Liver (tissue), 9 donors: ENCODE measurements around the gene LHFPL3. TPM values are rescaled to one million over a fixed set of nuclear protein-coding genes. Genes with fewer than 3 reads are reported as not detected.

ENCODE experiments used
- DNase-seq: peaks from one replicate; pipeline ENCODE4 v3.0.0-alpha.2; 2017; ENCODE audit warnings: low spot score
- H3K27ac ChIP-seq, 2 donors: one replicate each; pipeline ENCODE4 v1.7.0; 2013; ENCODE audit warnings: inconsistent platforms in 2 of 2, low read length in 2 of 2, control low read depth in 1 of 2, low read depth in 1 of 2, mild to moderate bottlenecking in 1 of 2
- H3K27me3 ChIP-seq, 4 donors: one replicate each; pipeline versions ENCODE4 v1.6.1 to v1.7.0; 2013; ENCODE audit warnings: low read length in 3 of 4, inconsistent platforms in 1 of 4, mild to moderate bottlenecking in 1 of 4, moderate library complexity in 1 of 4; ENCODE audit not compliant: control insufficient read depth in 4 of 4, insufficient read depth in 4 of 4
- H3K36me3 ChIP-seq, 4 donors: one replicate each; pipeline versions ENCODE4 v1.6.1 to v1.7.0; 2013; ENCODE audit warnings: low read length in 3 of 4, mild to moderate bottlenecking in 3 of 4, low read depth in 1 of 4, moderate library complexity in 1 of 4; ENCODE audit not compliant: control insufficient read depth in 4 of 4, insufficient read depth in 3 of 4
- H3K4me1 ChIP-seq, 4 donors: one replicate each; pipeline versions ENCODE4 v1.6.1 to v1.7.0; 2013; ENCODE audit warnings: low read length in 3 of 4, mild to moderate bottlenecking in 3 of 4, moderate library complexity in 1 of 4; ENCODE audit not compliant: control insufficient read depth in 4 of 4, insufficient read depth in 4 of 4
- H3K4me3 ChIP-seq, 3 donors: one replicate each; pipeline versions ENCODE4 v1.6.1 to v1.7.0; 2013; ENCODE audit warnings: low read length in 3 of 3, control low read depth in 1 of 3, low read depth in 1 of 3, mild to moderate bottlenecking in 1 of 3
- H3K9ac ChIP-seq, 2 donors: one replicate each; pipeline ENCODE4 v1.7.0; 2013; ENCODE audit warnings: low read length in 2 of 2, mild to moderate bottlenecking in 2 of 2, moderate library complexity in 2 of 2, control low read depth in 1 of 2, low read depth in 1 of 2
- H3K9me3 ChIP-seq, 4 donors: one replicate each; pipeline versions ENCODE4 v1.6.1 to v1.7.0; 2013; ENCODE audit warnings: low read length in 3 of 4; ENCODE audit not compliant: control insufficient read depth in 4 of 4
- EGR1 ChIP-seq, 2 donors: IDR thresholded peaks; 2 replicates each; pipeline ENCODE4 v1.6.1; 2016 to 2018; ENCODE audit warnings: antibody characterized with exemption in 2 of 2, low read depth in 2 of 2
- FOXA1 ChIP-seq: IDR thresholded peaks from 2 replicates; pipeline ENCODE4 v1.6.1; 2016; ENCODE audit warnings: antibody characterized with exemption
- FOXA2 ChIP-seq: IDR thresholded peaks from 2 replicates; pipeline ENCODE4 v1.6.1; 2016; ENCODE audit warnings: antibody characterized with exemption
- GABPA ChIP-seq, 2 donors: IDR thresholded peaks in 1 of 2; conservative IDR thresholded peaks in 1 of 2; 2 replicates each; pipeline ENCODE4 v1.6.1; 2016; ENCODE audit warnings: antibody characterized with exemption in 2 of 2, mild to moderate bottlenecking in 1 of 2, moderate library complexity in 1 of 2
- HNF4G ChIP-seq: IDR thresholded peaks from 2 replicates; pipeline ENCODE4 v1.6.1; 2016; ENCODE audit warnings: antibody characterized with exemption
- JUND ChIP-seq, 2 donors: IDR thresholded peaks; 2 replicates each; pipeline ENCODE4 v1.6.1; 2016; ENCODE audit warnings: antibody characterized with exemption in 2 of 2
- MAX ChIP-seq: IDR thresholded peaks from 2 replicates; pipeline ENCODE4 v1.6.1; 2016; ENCODE audit warnings: antibody characterized with exemption
- NR2F2 ChIP-seq: IDR thresholded peaks from 2 replicates; pipeline ENCODE4 v1.6.1; 2016; ENCODE audit warnings: antibody characterized with exemption
- REST ChIP-seq: IDR thresholded peaks from 2 replicates; pipeline ENCODE4 v1.6.1; 2016; ENCODE audit warnings: antibody characterized with exemption, mild to moderate bottlenecking
- RXRA ChIP-seq, 2 donors: IDR thresholded peaks; 2 replicates each; pipeline ENCODE4 v1.6.1; 2017 to 2018; ENCODE audit warnings: antibody characterized with exemption in 2 of 2, mild to moderate bottlenecking in 1 of 2
- SP1 ChIP-seq: IDR thresholded peaks from 2 replicates; pipeline ENCODE4 v1.6.1; 2018; ENCODE audit warnings: antibody characterized with exemption, mild to moderate bottlenecking
- TAF1 ChIP-seq: conservative IDR thresholded peaks from 2 replicates; pipeline ENCODE4 v1.6.1; 2016; ENCODE audit warnings: antibody characterized with exemption, mild to moderate bottlenecking
- ZBTB33 ChIP-seq: IDR thresholded peaks from 2 replicates; pipeline ENCODE4 v1.6.1; 2016; ENCODE audit warnings: antibody characterized with exemption
- WGBS: extraction: QIAGEN DNeasy Blood & Tissue Kit; methylation state at CpG from one replicate; pipeline ENCODE4 v1.1.7; 2013; 5-methylcytosine and 5-hydroxymethylcytosine counted together
- polyA plus RNA-seq, 2 donors: library from polyadenylated mRNA; stranded (reverse) in 1 of 2; unstranded in 1 of 2; fragments of 200-250 nt in 1 of 2; fragments of >200 nt in 1 of 2; fragmentation: Nextera tagmentation in 1 of 2; extraction: Ambion mirVana in 1 of 2; gene quantifications; one replicate each; pipeline versions ENCODE4 v1.2.1 to v1.2.3, GENCODE V29; 2013 to 2015
- total RNA-seq, 2 donors: library from RNA; depleted of rRNA; stranded (reverse); fragments of >200 nt; gene quantifications; one replicate each; pipeline ENCODE4 v1.2.3, GENCODE V29; 2014
- donor health status: healthy.
- donor health status: healthy.
- donor health status: healthy.
- donor health status: healthy.
- donor health status: healthy.

LHFPL3 gene
- total and polyA plus RNA-seq, 4 donors = not detected

- TF ChIP-seq MAX = no peak
- TF ChIP-seq NR2F2 = no peak
- no peak for TF ChIP-seq HNF4G
- no peak for TF ChIP-seq ZBTB33
- no peak for TF ChIP-seq RXRA (IDR thresholded peaks at IDR 0.05)
- no peak for TF ChIP-seq FOXA1
These were observed 297.6 kb downstream of the LHFPL3 start (continued) for GRCh38 chr7:104625956-104626355.

- Histone ChIP-seq H3K27me3 (no peaks in the 10 kb centered on the region), H3K9me3 (no peaks in the 10 kb centered on the region), H3K4me3 (no peak overlapping the region), H3K36me3 (no peaks in the 10 kb centered on the region), H3K27ac (no peak overlapping the region), H3K4me1 (no peaks in the 10 kb centered on the region), H3K9ac (no peak overlapping the region)
- TF ChIP-seq REST (peak; percentile 98), FOXA2 (no peak)
- no peak for DNase-seq
- WGBS = 3% methylated on average over 2 of the region's 2 CpGs
These were observed 299.1 kb downstream of the LHFPL3 start for GRCh38 chr7:104627516-104627915.

GRCh38 chr7:104628017-104628416, 299.6 kb downstream of the LHFPL3 start:
- H3K9ac ChIP-seq = no peak overlapping the region
- DNase-seq = no peak
- WGBS = 73% methylated on average over 1 of the region's 1 CpG
- no peaks in the 10 kb centered on the region for H3K4me1 ChIP-seq
- TF ChIP-seq GABPA (IDR thresholded peaks at IDR 0.05 in 1 of 2, conservative IDR thresholded peaks at IDR 0.05 in 1 of 2) (no peak), NR2F2 (no peak), FOXA1 (no peak), TAF1 (no peak), HNF4G (no peak), EGR1 (IDR thresholded peaks at IDR 0.05; ENCODE audit: low read depth in 2 of 2) (no peak), ZBTB33 (no peak), JUND (IDR thresholded peaks at IDR 0.05) (no peak), FOXA2 (no peak), SP1 (no peak)
- H3K4me3 ChIP-seq = no peak overlapping the region
- no peaks in the 10 kb centered on the region for H3K27me3 ChIP-seq
- no peaks in the 10 kb centered on the region for H3K36me3 ChIP-seq
- H3K9me3 ChIP-seq = no peaks in the 10 kb centered on the region
- H3K27ac ChIP-seq = no peak overlapping the region
